Gastrocnemius medialis (tissue), 4 donors: ENCODE results near the gene OXNAD1. TPM values are rescaled to one million over a fixed set of nuclear protein-coding genes. Genes with fewer than 3 reads are reported as not detected.
A peak's percentile ranks its signal among the peaks of the same experiment; 100 is the strongest.

ENCODE experiments used
- ATAC-seq, 2 donors: fragments of 150-250 bp; one replicate each; pipeline ENCODE4 v1.9.1; 2016
- DNase-seq, 2 donors: peaks; one replicate each; pipeline ENCODE4 v3.0.0-alpha.2; 2019
- H3K27ac ChIP-seq, 4 donors: fragments of 200-600 bp; sonication (generic); 1 replicate in 1 of 4; 2 replicates in 3 of 4; pipeline ENCODE4 v1.5.1; 2016 to 2018; ENCODE audit warnings: mild to moderate bottlenecking in 2 of 4, moderate library complexity in 1 of 4
- H3K27me3 ChIP-seq, 3 donors: fragments of 200-600 bp; sonication (generic) in 2 of 3; 1 replicate in 1 of 3; 2 replicates in 2 of 3; pipeline versions ENCODE4 v1.5.1 to v1.6.0; 2016 to 2019; ENCODE audit warnings: mild to moderate bottlenecking in 1 of 3, moderate library complexity in 1 of 3
- H3K36me3 ChIP-seq, 2 donors: fragments of 200-600 bp; sonication (generic) in 1 of 2; one replicate each; pipeline ENCODE4 v1.5.1; 2017 to 2018
- H3K4me1 ChIP-seq, 2 donors: fragments of 200-600 bp; sonication (generic) in 1 of 2; one replicate each; pipeline ENCODE4 v1.5.1; 2016 to 2017; ENCODE audit warnings: mild to moderate bottlenecking in 2 of 2
- H3K4me3 ChIP-seq, 4 donors: fragments of 200-600 bp; sonication (generic) in 3 of 4; 1 replicate in 1 of 4; 2 replicates in 3 of 4; pipeline ENCODE4 v1.5.1; 2016 to 2019; ENCODE audit warnings: mild to moderate bottlenecking in 2 of 4
- H3K9me3 ChIP-seq, 3 donors: fragments of 200-600 bp; sonication (generic) in 2 of 3; 1 replicate in 1 of 3; 2 replicates in 2 of 3; pipeline ENCODE4 v1.5.1; 2016 to 2019
- POLR2A ChIP-seq, 2 donors: fragments of 450-650 bp; IDR thresholded peaks; one replicate each; pipeline ENCODE4 v1.6.1; 2017; ENCODE audit warnings: antibody characterized with exemption in 2 of 2, mild to moderate bottlenecking in 2 of 2, moderate library complexity in 2 of 2
- in situ Hi-C, 4 donors: fragments of 200-750 bp; cut with MboI; loops; one replicate each; pipeline versions ENCODE4 v1.15.0 to v1.8.0; 2017; ENCODE audit warnings: low sequenced_read_pairs in 4 of 4
- intact Hi-C: fragments of 100-400 bp; cut with DNase I; formaldehyde crosslinking; loops from one replicate; pipeline ENCODE4 v1.15.1; 2023; ENCODE audit warnings: low total_unique reads
- total RNA-seq, 4 donors: library from RNA; depleted of rRNA; stranded (reverse); fragments of >200 nt; gene quantifications; one replicate each; pipeline versions ENCODE4 v1.1.0 to v1.2.3, GENCODE V29; 2016
- TF ChIP-seq, protein P1 (sequence below), 5 experiments: fragments of 450-650 bp in 3 of 5; fragments of 200-600 bp in 2 of 5; sonication (generic) in 2 of 5; IDR thresholded peaks in 4 of 5; conservative IDR thresholded peaks in 1 of 5; 1 replicate in 4 of 5; 2 replicates in 1 of 5; pipeline ENCODE4 v1.5.1; 2016 to 2019; ENCODE audit warnings: antibody characterized with exemption in 5 of 5, mild to moderate bottlenecking in 3 of 5, moderate library complexity in 3 of 5

OXNAD1 gene, protein sequence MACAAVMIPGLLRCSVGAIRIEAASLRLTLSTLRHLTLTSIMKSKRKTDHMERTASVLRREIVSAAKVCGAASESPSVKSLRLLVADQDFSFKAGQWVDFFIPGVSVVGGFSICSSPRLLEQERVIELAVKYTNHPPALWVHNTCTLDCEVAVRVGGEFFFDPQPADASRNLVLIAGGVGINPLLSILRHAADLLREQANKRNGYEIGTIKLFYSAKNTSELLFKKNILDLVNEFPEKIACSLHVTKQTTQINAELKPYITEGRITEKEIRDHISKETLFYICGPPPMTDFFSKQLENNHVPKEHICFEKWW
- 10 to 100 TPM; 12.3 to 28.6 (median 17.1) TPM for total RNA-seq

DNA sequence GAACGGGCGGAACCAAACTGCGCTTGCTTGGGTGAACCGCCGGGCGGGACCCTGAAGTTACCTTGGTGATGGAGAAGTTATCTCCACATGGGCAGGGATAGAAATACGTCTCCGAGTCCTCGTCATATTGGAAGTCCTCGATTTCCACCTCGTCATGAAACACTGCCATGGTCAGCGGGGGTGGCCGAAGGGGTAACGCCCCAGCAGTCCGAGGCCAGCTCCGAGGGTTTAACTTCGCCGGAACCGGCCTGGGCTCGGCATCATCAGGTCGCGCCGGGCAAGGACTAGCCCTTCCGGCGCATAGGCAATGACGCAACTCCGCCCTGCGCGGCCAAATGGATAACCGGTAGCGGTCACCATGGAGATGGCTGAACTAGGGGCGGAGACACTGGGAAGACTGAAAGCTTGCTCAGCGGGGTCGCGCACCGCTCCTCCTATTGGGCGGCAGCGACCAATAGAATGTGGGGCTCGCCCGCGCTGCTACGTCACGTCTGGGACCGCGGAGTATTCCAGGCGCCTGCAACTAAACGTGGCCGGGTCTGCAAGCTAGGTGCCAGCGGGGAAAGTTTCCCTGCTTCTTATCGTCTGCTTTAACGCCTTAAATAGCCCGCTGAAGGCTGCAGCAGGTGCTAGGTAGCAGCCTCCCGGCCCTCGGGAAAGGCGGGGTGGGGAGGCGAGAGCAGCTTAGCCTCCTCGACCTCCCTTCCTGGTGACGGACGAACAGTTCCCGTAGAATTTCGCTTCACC lies at the start of gene OXNAD1, which contains the start of gene DPH3:
Gene OXNAD1 (plus strand): TSS at position 505 of the 747 bp plus-strand sequence. CDS start 5,741 bp downstream, outside the sequence.
Gene DPH3 (minus strand): TSS at position 236 of the 747 bp plus-strand sequence. CDS start 67 bp downstream, at position 169.
- peak within 1 kb of the TSS; percentile 89 to 98 (median 92) for H3K27ac ChIP-seq
- in situ Hi-C loops (loop anchor here in 1 of 4 donors (25.0 kb wide), 1 partner anchor 653 kb away; the partner anchor contains the start of genes BTD and HACL1), intact Hi-C loops (loop anchor here (10.0 kb wide), 1 partner anchor 630 kb away; no protein-coding TSS in a partner anchor)
- peak; percentile 100 for DNase-seq
- TF ChIP-seq POLR2A (IDR thresholded peaks at IDR 0.05) = peak; percentile 80 to 90
- TF ChIP-seq, protein P1, sequence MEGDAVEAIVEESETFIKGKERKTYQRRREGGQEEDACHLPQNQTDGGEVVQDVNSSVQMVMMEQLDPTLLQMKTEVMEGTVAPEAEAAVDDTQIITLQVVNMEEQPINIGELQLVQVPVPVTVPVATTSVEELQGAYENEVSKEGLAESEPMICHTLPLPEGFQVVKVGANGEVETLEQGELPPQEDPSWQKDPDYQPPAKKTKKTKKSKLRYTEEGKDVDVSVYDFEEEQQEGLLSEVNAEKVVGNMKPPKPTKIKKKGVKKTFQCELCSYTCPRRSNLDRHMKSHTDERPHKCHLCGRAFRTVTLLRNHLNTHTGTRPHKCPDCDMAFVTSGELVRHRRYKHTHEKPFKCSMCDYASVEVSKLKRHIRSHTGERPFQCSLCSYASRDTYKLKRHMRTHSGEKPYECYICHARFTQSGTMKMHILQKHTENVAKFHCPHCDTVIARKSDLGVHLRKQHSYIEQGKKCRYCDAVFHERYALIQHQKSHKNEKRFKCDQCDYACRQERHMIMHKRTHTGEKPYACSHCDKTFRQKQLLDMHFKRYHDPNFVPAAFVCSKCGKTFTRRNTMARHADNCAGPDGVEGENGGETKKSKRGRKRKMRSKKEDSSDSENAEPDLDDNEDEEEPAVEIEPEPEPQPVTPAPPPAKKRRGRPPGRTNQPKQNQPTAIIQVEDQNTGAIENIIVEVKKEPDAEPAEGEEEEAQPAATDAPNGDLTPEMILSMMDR (IDR thresholded peaks at IDR 0.05 in 4 of 5, conservative IDR thresholded peaks at IDR 0.05 in 1 of 5) = peak; percentile 22 to 36 (median 32)
- ATAC-seq = peak; percentile 93 to 95
- H3K9me3 ChIP-seq = no peaks in the 10 kb centered on the region
- no peaks in the 10 kb centered on the region for H3K27me3 ChIP-seq
- H3K36me3 ChIP-seq = peaks cover 0 to 3% of the 10 kb centered on the region in 2 donors
- H3K4me1 ChIP-seq = peaks cover 40 to 43% of the 10 kb centered on the region in 2 donors
- peak within 1 kb of the TSS; percentile 65 to 91 (median 81) for H3K4me3 ChIP-seq

DNA sequence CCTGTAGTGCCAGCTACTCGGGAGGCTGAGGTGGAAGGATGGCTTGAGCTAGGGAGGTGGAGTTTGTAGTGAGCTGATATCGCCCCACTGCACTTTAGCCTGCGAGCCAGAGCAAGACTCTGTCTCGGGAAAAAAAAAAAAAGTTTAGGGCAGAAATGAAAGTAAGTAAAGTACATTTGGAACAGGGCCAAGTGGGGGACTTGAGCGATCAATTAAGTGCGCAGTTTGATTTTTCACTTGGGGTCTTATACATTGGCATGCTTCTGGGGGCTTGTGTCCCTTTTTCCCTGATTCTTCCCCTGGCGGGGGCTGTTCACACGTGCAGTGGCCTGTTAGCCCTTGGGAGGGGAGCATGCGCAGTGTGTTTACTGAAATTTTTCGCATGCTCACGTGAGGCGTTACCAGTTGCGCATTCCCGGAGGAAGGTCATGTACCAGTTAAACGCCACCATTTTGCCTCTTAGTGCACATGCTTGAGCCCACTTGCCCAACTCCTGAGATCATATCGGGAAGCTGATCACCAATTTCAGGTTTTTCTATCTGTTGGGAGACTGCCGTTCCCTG lies 48.6 kb upstream of the OXNAD1 start:
- Histone ChIP-seq H3K36me3 (peaks cover 0 to 35% of the 10 kb centered on the region in 2 donors), H3K4me1 (no peaks in the 10 kb centered on the region), H3K27ac (no peak overlapping the region), H3K9me3 (no peaks in the 10 kb centered on the region), H3K27me3 (no peaks in the 10 kb centered on the region), H3K4me3 (no peak overlapping the region)
- ATAC-seq (no peak), DNase-seq (no peak)
- in situ Hi-C loops = no loop called here
- TF ChIP-seq, protein P1 (IDR thresholded peaks at IDR 0.05 in 4 of 5, conservative IDR thresholded peaks at IDR 0.05 in 1 of 5) = no peak
- no peak for TF ChIP-seq POLR2A (IDR thresholded peaks at IDR 0.05)
- intact Hi-C loops = loop anchor here (2.0 kb wide), 1 partner anchor 14 kb away; no protein-coding TSS in a partner anchor

DNA sequence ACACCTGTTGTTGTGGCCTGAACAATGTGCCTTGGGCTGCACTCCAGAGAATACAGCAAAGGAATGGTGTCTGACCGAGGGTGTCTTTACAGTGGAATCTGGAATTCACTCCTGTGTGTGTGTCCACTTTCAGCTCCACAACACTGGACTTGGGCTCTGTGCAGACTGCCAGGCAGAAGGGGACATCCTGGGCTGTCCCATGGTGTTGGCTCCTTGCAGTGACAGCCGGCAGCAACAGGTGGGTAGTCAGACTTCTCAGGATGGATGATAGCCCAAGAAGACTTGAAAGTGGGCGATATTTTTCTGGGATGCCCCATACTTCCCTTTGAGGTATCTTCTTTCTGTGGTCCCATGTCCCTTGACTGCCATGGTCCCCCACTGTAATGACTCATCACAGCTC lies 45.2 kb upstream of the OXNAD1 start:
- Histone ChIP-seq H3K27me3 (no peaks in the 10 kb centered on the region), H3K4me1 (no peaks in the 10 kb centered on the region), H3K9me3 (no peaks in the 10 kb centered on the region), H3K36me3 (peaks cover 0 to 36% of the 10 kb centered on the region in 2 donors), H3K4me3 (no peak overlapping the region), H3K27ac (no peak overlapping the region)
- in situ Hi-C loops = no loop called here
- DNase-seq (no peak), ATAC-seq (no peak)
- TF ChIP-seq, protein P1 (IDR thresholded peaks at IDR 0.05 in 4 of 5, conservative IDR thresholded peaks at IDR 0.05 in 1 of 5) = no peak
- no peak for TF ChIP-seq POLR2A (IDR thresholded peaks at IDR 0.05)
- intact Hi-C loops = loop anchor here (1.0 kb wide), 1 partner anchor 33 kb away; no protein-coding TSS in a partner anchor

DNA sequence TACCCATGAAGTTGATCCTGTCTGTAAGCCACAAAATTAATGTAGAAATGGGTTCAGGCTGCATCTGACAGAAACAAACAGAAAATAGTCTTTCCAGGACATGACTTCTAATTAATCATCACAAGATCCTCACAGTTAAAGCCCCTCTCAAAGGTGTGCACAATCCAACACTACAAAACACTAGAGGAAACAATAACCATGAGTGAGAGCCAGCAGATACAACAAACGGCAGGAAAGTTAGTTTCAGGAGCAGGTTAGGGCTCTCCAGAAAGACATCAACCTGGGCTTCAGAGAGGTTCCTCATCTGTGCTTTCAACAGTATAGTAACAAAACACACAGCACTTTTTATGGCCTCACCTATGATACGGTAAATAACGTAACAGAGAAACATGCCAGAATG lies 43.0 kb upstream of the OXNAD1 start:
- H3K36me3 ChIP-seq = peaks cover 0 to 36% of the 10 kb centered on the region in 2 donors
- H3K9me3 ChIP-seq = no peaks in the 10 kb centered on the region
- no peak overlapping the region for H3K4me3 ChIP-seq
- TF ChIP-seq, protein P1 (IDR thresholded peaks at IDR 0.05 in 4 of 5, conservative IDR thresholded peaks at IDR 0.05 in 1 of 5) = no peak
- no peak for TF ChIP-seq POLR2A (IDR thresholded peaks at IDR 0.05)
- H3K27ac ChIP-seq = no peak overlapping the region
- no peaks in the 10 kb centered on the region for H3K4me1 ChIP-seq
- in situ Hi-C loops = no loop called here
- no peaks in the 10 kb centered on the region for H3K27me3 ChIP-seq
- no peak for ATAC-seq
- DNase-seq = no peak
- intact Hi-C loops = no loop called here
